ENCODE measurements around the gene LRP5.
"Not testable (repeated sequence)": the region's sequence is repeated elsewhere in the genome, so short reads cannot be mapped to it uniquely, and the experiment has no call there.

Gene LRP5

GRCh38 chr11:68444566-68444965 is 132.2 kb downstream of the LRP5 start:
- DNase-seq (ENCODE audit: low spot score), result no peak

GRCh38 chr11:68445531-68446035 is 133.2 kb downstream of the LRP5 start:
- no peak for DNase-seq (ENCODE audit: low spot score)

GRCh38 chr11:68446046-68446725 is 133.8 kb downstream of the LRP5 start:
- no peak for DNase-seq (ENCODE audit: low spot score)

GRCh38 chr11:68447015-68447801 is 134.8 kb downstream of the LRP5 start:
- peak; percentile 79 for DNase-seq (ENCODE audit: low spot score)

- not testable (repeated sequence) for DNase-seq (ENCODE audit: low spot score)
These were observed 135.5 kb downstream of the LRP5 start for GRCh38 chr11:68447914-68448313.

GRCh38 chr11:68448604-68449011 is 136.2 kb downstream of the LRP5 start:
- no peak for DNase-seq (ENCODE audit: low spot score)

- DNase-seq (ENCODE audit: low spot score), result no peak
These were observed 137.6 kb downstream of the LRP5 start for GRCh38 chr11:68449951-68450350.

GRCh38 chr11:68450711-68451110 is 138.3 kb downstream of the LRP5 start:
- DNase-seq (ENCODE audit: low spot score), result no peak

GRCh38 chr11:68454767-68455166 is 142.4 kb downstream of the LRP5 start:
- DNase-seq (ENCODE audit: low spot score), result no peak

GRCh38 chr11:68455485-68455884 is 143.1 kb downstream of the LRP5 start:
- DNase-seq (ENCODE audit: low spot score), result no peak

- DNase-seq (ENCODE audit: low spot score), result no peak
These were observed 145.0 kb downstream of the LRP5 start for GRCh38 chr11:68457216-68457897.

GRCh38 chr11:68457898-68458249 is 145.5 kb downstream of the LRP5 start:
- no peak for DNase-seq (ENCODE audit: low spot score)

- not testable (repeated sequence) for DNase-seq (ENCODE audit: low spot score)
These were observed 145.9 kb downstream of the LRP5 start for GRCh38 chr11:68458340-68458739.

GRCh38 chr11:68459886-68460740 is 147.7 kb downstream of the LRP5 start:
- peak; percentile 94 for DNase-seq (ENCODE audit: low spot score)

- peak; percentile 17 for DNase-seq (ENCODE audit: low spot score)
These were observed 148.6 kb downstream of the LRP5 start, which contains the start of gene PPP6R3 for GRCh38 chr11:68460741-68461574. PPP6R3 (plus strand) TSS chr11:68460752; CDS start chr11:68537665, 76,913 bp downstream.

- DNase-seq (ENCODE audit: low spot score), result no peak
These were observed 149.2 kb downstream of the LRP5 start for GRCh38 chr11:68461575-68461917.

- DNase-seq (ENCODE audit: low spot score), result no peak
These were observed 151.3 kb downstream of the LRP5 start for GRCh38 chr11:68463714-68464113.

- no peak for DNase-seq (ENCODE audit: low spot score)
These were observed 154.9 kb downstream of the LRP5 start for GRCh38 chr11:68467201-68467834.

GRCh38 chr11:68468217-68468828 is 155.9 kb downstream of the LRP5 start:
- no peak for DNase-seq (ENCODE audit: low spot score)

- no peak for DNase-seq (ENCODE audit: low spot score)
These were observed 156.7 kb downstream of the LRP5 start for GRCh38 chr11:68469122-68469521.

Measured in CD4-positive, alpha-beta T cell treated with Interleukin-15 for 4 hours (primary cell).